Activated B cell treated with CpG ODN at 0.5 μM for 24 hours (primary cell): ENCODE results near the gene LENEP. TPM values are rescaled to one million over a fixed set of nuclear protein-coding genes. Genes with fewer than 3 reads are reported as not detected.

Experiments
- ATAC-seq: fragments of 200-7000 bp; cut with Tn5 transposase; one replicate; pipeline ENCODE4 v1.10.0; 2021; ENCODE audit warnings: low read depth, mild to moderate bottlenecking, moderate library complexity
- CTCF ChIA-PET: fragments of 350-600 bp; sonication (Branson Sonifier 250); formaldehyde crosslinking; loops from one replicate; lab custom pipeline; 2021; ENCODE audit warnings: antibody characterized with exemption; lab: Charles Lee
- POLR2A ChIA-PET: fragments of 350-600 bp; sonication (Branson Sonifier 250); formaldehyde crosslinking; loops from one replicate; lab custom pipeline; 2021; ENCODE audit warnings: antibody characterized with exemption; lab: Charles Lee
- DNase-seq: peaks from one replicate; pipeline ENCODE4 v3.0.0; 2022
- H3K27ac Mint-ChIP-seq: one replicate; pipeline ENCODE4 v1.8.0; 2020; ENCODE audit warnings: mixed read lengths
- H3K27me3 Mint-ChIP-seq: one replicate; pipeline ENCODE4 v1.8.0; 2021; ENCODE audit warnings: mixed read lengths
- H3K36me3 Mint-ChIP-seq: one replicate; pipeline ENCODE4 v1.8.0; 2021; ENCODE audit warnings: low read depth, mixed read lengths
- H3K4me1 Mint-ChIP-seq: one replicate; pipeline ENCODE4 v1.8.0; 2021; ENCODE audit warnings: mixed read lengths
- H3K4me3 Mint-ChIP-seq: one replicate; pipeline ENCODE4 v1.8.0; 2020; ENCODE audit warnings: mild to moderate bottlenecking, mixed read lengths
- H3K9me3 Mint-ChIP-seq: one replicate; pipeline ENCODE4 v1.8.0; 2020; ENCODE audit warnings: mixed read lengths
- CTCF ChIP-seq: fragments of 200-600 bp; IDR thresholded peaks from one replicate; pipeline ENCODE4 v1.8.0; 2022; ENCODE audit warnings: antibody characterized with exemption, mild to moderate bottlenecking
- intact Hi-C: fragments of 100-400 bp; cut with micrococcal nuclease; formaldehyde crosslinking; loops from one replicate; pipeline ENCODE4 v1.15.1; 2024
- total RNA-seq: library from RNA; stranded (reverse); gene quantifications from 2 replicates; pipeline ENCODE4 v1.2.3, GENCODE V29; 2022

Gene LENEP
- total RNA-seq, result 1.8 and 2.4 TPM in 2 replicates

- POLR2A ChIA-PET, result interaction anchor here (0.5 to 2.5 kb wide), 7 partner anchors 10 to 57 kb away, joined by 3 to 11 read pairs (median 5); partner anchors contain the start of genes ADAM15, CKS1B and FLAD1
- Mint-ChIP-seq H3K36me3 (peaks cover 29% of the 10 kb centered on the region), H3K9me3 (no peaks in the 10 kb centered on the region), H3K27me3 (no peaks in the 10 kb centered on the region), H3K4me1 (peaks cover 13% of the 10 kb centered on the region), H3K27ac (no peak within 1 kb of the TSS), H3K4me3 (no peak within 1 kb of the TSS)
- CTCF ChIA-PET, result interaction anchor here (0.9 to 3.0 kb wide), 3 partner anchors 14 to 32 kb away, joined by 3 to 14 read pairs (median 3); partner anchors contain the start of gene PYGO2
- no peak for DNase-seq
- no peak for ATAC-seq
- no peak for TF ChIP-seq CTCF
- intact Hi-C loops, result loop anchor here (1.0 kb wide), 1 partner anchor 10 kb away; the partner anchor contains the start of gene FLAD1
Measured at GRCh38 chr1:154993572-154994268, at the start of gene LENEP. Gene LENEP, plus strand, starts transcription at chr1:154993586. Its CDS starts 22 bp downstream, at chr1:154993608.

- intact Hi-C loops, result no loop called here
- peaks cover 60% of the 10 kb centered on the region for H3K4me1 Mint-ChIP-seq
- no peaks in the 10 kb centered on the region for H3K27me3 Mint-ChIP-seq
- no peak for TF ChIP-seq CTCF
- no peaks in the 10 kb centered on the region for H3K9me3 Mint-ChIP-seq
- DNase-seq (no peak), ATAC-seq (no peak)
- H3K27ac Mint-ChIP-seq, result peak overlapping the region; percentile 86
- POLR2A ChIA-PET, result interaction anchor here (0.6 to 1.9 kb wide), 7 partner anchors 7 to 385 kb away, joined by 3 to 6 read pairs (median 3); partner anchors contain the start of genes PMVK and PYGO2
- CTCF ChIA-PET, result interaction anchor here (0.8 to 1.6 kb wide), 9 partner anchors 39 to 463 kb away, joined by 3 to 8 read pairs (median 4); no protein-coding TSS in a partner anchor
- peaks cover 20% of the 10 kb centered on the region for H3K36me3 Mint-ChIP-seq
- peak overlapping the region; percentile 24 for H3K4me3 Mint-ChIP-seq
Measured at GRCh38 chr1:154943649-154944400, 49.6 kb upstream of the LENEP start.

GRCh38 chr1:154944401-154945159 is 48.8 kb upstream of the LENEP start:
- H3K4me1 Mint-ChIP-seq, result peaks cover 56% of the 10 kb centered on the region
- CTCF ChIA-PET, result interaction anchor here (0.6 to 1.9 kb wide), 15 partner anchors 8 to 464 kb away, joined by 3 to 9 read pairs (median 3); partner anchors contain the start of genes PMVK and PYGO2
- ATAC-seq (no peak), DNase-seq (no peak)
- peaks cover 21% of the 10 kb centered on the region for H3K36me3 Mint-ChIP-seq
- peak overlapping the region; percentile 86 for H3K27ac Mint-ChIP-seq
- H3K27me3 Mint-ChIP-seq, result no peaks in the 10 kb centered on the region
- TF ChIP-seq CTCF, result no peak
- POLR2A ChIA-PET, result interaction anchor here (0.5 to 1.9 kb wide), 5 partner anchors 8 to 360 kb away, joined by 3 to 6 read pairs (median 4); partner anchors contain the start of gene PMVK
- no peaks in the 10 kb centered on the region for H3K9me3 Mint-ChIP-seq
- H3K4me3 Mint-ChIP-seq, result peak overlapping the region; percentile 24
- intact Hi-C loops, result no loop called here

- intact Hi-C loops, result no loop called here
- ChIA-PET POLR2A (interaction anchor here (0.5 to 1.9 kb wide), 4 partner anchors 9 to 90 kb away, joined by 3 to 10 read pairs (median 4); partner anchors contain the start of genes CKS1B and PMVK), CTCF (interaction anchor here (0.6 to 1.9 kb wide), 7 partner anchors 9 to 340 kb away, joined by 3 to 9 read pairs (median 3); partner anchors contain the start of genes PMVK and PYGO2)
- DNase-seq, result no peak
- TF ChIP-seq CTCF, result no peak
- Mint-ChIP-seq H3K36me3 (peaks cover 23% of the 10 kb centered on the region), H3K4me1 (peaks cover 51% of the 10 kb centered on the region), H3K4me3 (no peak overlapping the region), H3K27ac (peak overlapping the region; percentile 86), H3K9me3 (no peaks in the 10 kb centered on the region), H3K27me3 (no peaks in the 10 kb centered on the region)
- no peak for ATAC-seq
Measured at GRCh38 chr1:154945160-154945961, 48.0 kb upstream of the LENEP start.
